ENCODE data around the gene PXYLP1.

PXYLP1 gene

DNA sequence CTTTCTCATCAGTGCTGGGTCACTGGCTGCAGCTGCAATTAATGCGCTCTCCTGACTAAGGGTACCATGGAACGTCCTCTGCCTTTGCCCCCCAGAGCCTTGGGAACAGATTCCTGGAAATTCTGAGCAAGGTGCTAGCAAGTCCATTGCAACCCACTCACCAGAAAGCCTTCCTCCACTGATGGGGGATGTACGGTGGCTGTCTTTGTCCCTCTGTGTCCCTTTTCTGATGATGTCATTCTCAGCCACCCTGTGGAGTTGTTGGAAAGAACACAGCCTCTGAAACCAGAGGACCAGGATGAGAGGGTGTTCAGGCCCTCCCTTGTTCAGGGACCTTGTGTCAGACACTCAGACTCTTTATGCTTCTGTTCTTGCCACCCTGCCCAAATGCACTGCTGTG lies 98.6 kb downstream of the PXYLP1 start:
- DNase-seq = no peak

DNA sequence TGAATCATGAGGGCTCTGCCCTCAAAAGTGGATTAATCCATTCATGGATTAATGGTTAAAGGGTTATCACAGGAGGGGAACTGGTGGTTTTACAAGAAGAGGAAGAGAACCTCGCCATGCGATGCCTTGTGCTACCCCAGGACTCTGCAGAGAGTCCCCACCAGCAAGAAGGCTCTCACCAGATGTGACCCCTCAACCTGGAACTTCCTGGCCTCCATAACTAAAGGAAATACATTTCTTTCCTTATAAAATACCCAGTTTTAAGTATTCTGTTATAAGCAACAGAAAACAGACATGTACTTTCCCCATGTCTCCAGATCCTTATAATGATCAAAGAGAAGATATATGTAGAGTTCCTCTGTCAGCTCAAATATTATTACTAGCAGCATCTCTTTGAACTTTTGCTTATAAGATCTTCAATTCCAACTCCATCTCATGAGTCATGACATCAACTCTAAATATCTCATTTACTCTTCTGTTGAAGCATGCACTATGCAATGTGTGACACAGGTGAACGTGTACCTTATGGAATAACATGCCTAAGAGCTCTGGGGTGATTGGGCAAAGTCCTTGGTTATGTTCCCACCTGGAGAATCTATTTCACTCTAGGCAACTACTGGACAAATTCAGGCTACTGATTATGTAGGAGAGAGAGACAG lies 99.2 kb downstream of the PXYLP1 start:
- no peak for DNase-seq

GRCh38 chr3:141331377-141332318 lies 100.0 kb downstream of the PXYLP1 start:
- no peak for DNase-seq

DNA sequence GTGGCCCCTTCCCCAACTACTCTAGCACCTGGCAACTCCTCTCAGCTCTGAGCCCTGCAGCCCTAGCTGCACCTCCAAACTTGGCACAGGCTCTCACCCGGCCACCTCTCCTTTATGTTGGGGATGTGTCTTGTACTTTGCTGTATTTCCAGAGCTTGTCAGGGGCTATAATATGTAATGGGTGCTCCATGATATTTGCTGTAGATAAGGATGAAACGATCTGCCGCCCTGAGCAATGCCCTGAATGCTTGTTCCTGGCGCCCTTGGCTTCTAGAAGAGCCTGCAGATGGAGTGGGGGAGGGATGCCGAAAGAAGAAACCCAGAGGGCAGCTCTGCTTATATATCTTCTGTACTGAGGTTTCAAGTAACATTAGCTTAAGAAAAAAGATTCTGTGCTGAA lies 100.8 kb downstream of the PXYLP1 start:
- no peak for DNase-seq

GRCh38 chr3:141333836-141334626 lies 102.4 kb downstream of the PXYLP1 start:
- no peak for DNase-seq

- no peak for DNase-seq
These were observed 103.1 kb downstream of the PXYLP1 start for GRCh38 chr3:141334627-141335250.

GRCh38 chr3:141335531-141336061 lies 104.0 kb downstream of the PXYLP1 start:
- DNase-seq = no peak

DNA sequence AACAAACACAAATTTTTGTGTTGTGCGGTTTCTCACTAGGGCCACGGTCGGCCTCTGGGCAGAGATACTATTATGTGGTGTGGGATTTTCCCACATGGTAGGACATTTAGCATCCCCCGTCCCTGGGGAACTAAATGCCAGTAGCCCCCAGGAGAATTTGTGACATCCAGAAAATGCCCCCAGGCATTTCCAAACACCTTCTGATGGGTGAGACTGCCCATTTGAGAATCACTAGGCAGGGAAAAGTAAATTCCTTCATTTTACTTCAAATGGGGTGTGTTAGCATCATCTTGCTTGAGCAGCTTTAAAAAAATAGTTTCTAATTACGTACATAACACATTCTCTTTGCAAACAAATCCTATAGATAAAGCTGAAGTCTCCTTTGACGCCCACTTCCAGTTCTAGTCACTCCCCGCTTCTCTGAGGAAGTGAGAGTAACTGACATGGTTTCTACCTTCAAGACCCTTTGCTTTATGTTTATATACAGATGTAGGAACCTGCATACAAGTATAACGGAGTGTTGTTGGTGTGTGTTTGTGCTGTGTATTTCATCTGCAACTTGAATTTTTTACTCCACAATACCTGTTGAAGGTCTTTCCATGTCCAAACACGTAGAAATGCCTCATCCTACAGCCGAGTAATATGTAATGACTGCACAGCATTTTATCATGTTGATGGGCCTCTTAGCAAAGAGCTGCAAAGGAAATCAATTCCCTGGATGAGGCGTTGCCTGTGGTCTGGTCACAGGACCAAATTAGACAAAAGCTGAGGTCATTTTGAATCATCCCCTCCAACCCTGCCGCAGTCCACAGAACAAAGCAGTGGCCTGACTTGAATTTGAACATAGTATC lies 105.3 kb downstream of the PXYLP1 start:
- no peak for DNase-seq

DNA sequence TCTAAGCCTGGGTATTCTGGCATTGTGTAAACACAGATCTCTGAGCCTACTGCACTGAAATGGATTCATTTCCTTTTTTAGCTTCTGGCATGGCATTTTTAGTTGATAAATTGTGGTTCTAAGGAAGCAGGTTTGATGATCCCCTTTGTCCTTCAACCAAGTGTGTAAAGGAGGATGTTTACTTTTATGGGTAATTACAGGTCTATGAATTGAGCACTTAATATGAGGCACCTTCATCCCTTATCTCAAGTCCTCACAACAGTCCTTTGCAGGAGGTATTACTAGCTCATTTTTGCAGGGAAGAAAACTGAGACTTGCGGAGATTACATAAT lies 105.9 kb downstream of the PXYLP1 start:
- DNase-seq = peak; percentile 54

DNA sequence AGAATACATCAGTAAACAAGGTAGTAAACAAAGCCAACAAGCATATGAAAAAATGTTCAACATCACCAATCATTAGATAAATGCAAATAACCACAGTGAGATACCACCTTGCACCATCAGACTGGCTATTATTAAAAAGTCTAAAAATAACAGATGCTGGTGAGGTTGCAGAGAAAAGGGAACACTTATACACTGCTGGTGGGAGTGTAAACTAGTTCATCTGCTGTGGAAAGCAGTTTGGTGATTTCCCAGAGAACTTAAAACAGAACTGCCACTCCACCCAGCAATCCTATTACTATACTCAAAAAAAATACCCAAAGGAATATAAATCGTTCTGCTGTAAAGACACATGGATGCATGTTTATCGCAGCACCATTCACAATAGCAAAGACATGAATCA lies 106.4 kb downstream of the PXYLP1 start:
- DNase-seq = no peak

DNA sequence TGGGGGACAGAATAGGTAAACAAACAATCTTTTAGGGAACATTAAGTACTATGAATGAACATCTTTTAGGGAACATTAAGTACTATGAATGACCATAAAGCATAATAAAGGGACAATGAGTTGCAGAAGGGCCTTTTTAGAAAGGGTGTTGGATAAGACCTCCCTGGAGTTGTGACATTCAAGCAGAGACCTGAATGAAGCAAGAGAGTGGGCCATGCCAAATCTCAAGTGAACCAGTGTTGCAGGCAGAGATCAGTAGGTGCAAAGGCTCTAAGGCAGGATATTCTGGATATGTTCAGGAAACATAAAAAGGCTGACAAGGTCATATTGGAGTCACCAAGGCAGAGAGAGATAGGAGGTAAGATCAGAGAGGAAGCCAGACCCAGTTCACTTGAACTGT lies 107.3 kb downstream of the PXYLP1 start:
- DNase-seq = no peak

DNA sequence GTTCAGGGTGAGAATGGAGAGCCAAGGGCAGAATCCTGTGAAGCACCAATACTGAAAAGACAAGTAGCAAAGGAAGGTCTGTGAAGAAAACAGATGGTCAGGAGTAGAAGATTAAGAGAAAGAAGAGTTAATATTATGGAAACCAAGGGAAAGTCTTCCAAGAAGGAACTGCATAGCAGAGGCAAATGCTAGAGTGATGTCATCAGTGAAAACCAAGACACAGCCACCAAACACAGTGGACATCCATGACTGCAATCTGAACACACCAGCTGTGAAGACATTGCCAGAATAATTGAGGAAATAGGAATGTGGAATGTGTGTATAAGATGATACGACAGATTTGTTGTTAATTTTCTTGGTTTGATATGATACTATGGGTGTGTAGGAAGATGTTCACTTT lies 109.9 kb downstream of the PXYLP1 start:
- no peak for DNase-seq

DNA sequence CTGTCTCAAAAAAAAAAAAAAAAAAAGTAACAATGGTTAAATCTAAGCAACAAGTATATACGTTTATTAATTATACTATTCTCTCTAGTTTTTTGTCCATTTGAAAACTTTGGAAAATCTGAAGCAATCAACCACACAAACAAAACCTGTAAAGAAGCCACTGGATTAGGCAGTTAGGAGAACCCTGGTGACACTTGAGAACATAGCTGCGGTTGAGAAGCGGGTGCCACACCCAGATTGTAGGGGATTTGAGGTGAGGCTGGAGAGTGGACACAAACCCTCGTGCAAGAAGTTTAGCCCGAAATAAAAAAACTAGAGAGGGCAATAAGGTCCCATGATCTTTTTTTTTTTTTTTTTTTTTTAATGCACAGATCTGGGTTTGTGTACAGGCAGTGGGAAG lies 110.8 kb downstream of the PXYLP1 start:
- DNase-seq = no peak

GRCh38 chr3:141343077-141343476 lies 111.5 kb downstream of the PXYLP1 start:
- DNase-seq = no peak

GRCh38 chr3:141343865-141344271 lies 112.2 kb downstream of the PXYLP1 start:
- no peak for DNase-seq
